ENCODE measurements around the gene IGFL4. TPM values are rescaled to one million over a fixed set of nuclear protein-coding genes. Genes with fewer than 3 reads are reported as not detected.
A peak's percentile ranks its signal among the peaks of the same experiment; 100 is the strongest.

IGFL4 gene
- total RNA-seq, 2 experiments from 2014 or later: not detected

DNA sequence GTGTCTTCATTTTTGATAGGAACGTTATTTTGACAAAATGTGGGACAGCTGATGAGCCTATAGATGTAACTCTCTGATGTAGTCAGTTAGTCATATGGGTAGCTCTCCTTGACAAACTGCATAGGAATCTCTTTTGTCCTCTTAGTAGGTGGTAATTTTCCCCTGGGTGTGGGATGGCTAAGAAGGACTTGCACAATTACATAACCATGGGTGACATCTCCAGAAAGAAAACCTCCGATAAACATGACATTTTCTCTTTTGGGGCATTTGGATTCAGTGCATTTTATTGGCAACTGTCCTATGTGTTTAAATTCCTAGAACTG is 41.9 kb upstream of the IGFL4 start:
- POLR2A ChIA-PET: interaction anchor here (0.7 kb wide), 1 partner anchor 165 kb away, joined by 3 read pairs; no protein-coding TSS in a partner anchor
- TF ChIP-seq, protein P1, sequence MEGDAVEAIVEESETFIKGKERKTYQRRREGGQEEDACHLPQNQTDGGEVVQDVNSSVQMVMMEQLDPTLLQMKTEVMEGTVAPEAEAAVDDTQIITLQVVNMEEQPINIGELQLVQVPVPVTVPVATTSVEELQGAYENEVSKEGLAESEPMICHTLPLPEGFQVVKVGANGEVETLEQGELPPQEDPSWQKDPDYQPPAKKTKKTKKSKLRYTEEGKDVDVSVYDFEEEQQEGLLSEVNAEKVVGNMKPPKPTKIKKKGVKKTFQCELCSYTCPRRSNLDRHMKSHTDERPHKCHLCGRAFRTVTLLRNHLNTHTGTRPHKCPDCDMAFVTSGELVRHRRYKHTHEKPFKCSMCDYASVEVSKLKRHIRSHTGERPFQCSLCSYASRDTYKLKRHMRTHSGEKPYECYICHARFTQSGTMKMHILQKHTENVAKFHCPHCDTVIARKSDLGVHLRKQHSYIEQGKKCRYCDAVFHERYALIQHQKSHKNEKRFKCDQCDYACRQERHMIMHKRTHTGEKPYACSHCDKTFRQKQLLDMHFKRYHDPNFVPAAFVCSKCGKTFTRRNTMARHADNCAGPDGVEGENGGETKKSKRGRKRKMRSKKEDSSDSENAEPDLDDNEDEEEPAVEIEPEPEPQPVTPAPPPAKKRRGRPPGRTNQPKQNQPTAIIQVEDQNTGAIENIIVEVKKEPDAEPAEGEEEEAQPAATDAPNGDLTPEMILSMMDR (IDR thresholded peaks at IDR 0.05): no peak
- Mint-ChIP-seq H3K27me3 (peaks cover 62% of the 10 kb centered on the region), H3K36me3 (ENCODE audit: low read depth) (peaks cover 6% of the 10 kb centered on the region), H3K9me3 (peaks cover 27% of the 10 kb centered on the region), H3K4me1 (ENCODE audit: low read depth) (peaks cover 7% of the 10 kb centered on the region), H3K27ac (no peak overlapping the region), H3K4me3 (no peak overlapping the region)
- ATAC-seq: no peak
- CTCF ChIA-PET: interaction anchor here (0.7 to 7.7 kb wide), 11 partner anchors 8 to 183 kb away, joined by 3 to 92 read pairs (median 5); no protein-coding TSS in a partner anchor
- intact Hi-C loops (cut with micrococcal nuclease): loop anchor here (5.0 kb wide), 2 partner anchors 105 to 185 kb away; no protein-coding TSS in a partner anchor
- no peak for DNase-seq

DNA sequence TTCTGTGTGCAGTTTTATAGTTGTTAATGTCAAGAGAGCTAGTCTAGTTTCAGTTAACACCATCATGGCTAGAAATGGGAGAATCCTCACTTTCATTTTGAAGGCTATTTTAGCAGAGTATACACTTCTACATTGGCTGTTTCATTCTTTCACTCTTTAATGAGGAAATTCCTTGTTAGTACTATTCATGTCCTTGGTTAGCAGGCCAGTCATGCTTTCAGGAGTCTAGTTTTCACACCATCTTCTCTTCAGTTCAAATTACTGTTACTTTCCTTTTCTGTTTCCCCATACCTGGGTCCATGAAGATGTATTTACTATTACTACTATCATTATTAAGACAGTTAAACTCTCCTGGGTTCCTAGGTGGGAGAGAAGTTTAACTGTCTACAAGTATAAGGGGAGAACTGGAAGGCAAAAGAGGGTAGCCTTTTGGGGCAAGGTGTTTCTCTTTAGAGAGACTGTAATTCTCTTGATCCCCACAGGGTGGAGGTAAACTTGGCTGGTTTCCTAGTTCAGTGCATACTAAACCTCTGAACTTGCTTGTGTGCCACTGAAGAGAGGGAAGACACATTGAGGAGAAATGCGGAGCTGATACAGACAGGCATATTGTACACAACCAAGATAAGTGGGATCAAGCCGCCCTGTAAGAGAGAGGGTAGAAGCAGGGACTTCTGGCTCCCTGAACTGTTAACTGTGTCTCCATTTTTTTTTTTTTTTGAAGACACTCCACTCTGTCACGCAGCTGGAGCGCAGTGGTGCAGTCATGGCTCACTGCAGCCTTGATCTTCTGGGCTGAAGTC is 41.3 kb upstream of the IGFL4 start:
- ChIA-PET CTCF (interaction anchor here (0.7 to 7.7 kb wide), 12 partner anchors 8 to 184 kb away, joined by 3 to 92 read pairs (median 4); no protein-coding TSS in a partner anchor), POLR2A (no interaction called here)
- TF ChIP-seq, protein P1 (IDR thresholded peaks at IDR 0.05): peak; percentile 79
- ATAC-seq: peak; percentile 60
- no peak overlapping the region for H3K27ac Mint-ChIP-seq
- H3K4me3 Mint-ChIP-seq: no peak overlapping the region
- H3K36me3 Mint-ChIP-seq (ENCODE audit: low read depth): peaks cover 6% of the 10 kb centered on the region
- intact Hi-C loops (cut with micrococcal nuclease): loop anchor here (5.0 kb wide), 2 partner anchors 105 to 185 kb away; no protein-coding TSS in a partner anchor
- peaks cover 23% of the 10 kb centered on the region for H3K9me3 Mint-ChIP-seq
- peaks cover 66% of the 10 kb centered on the region for H3K27me3 Mint-ChIP-seq
- peaks cover 7% of the 10 kb centered on the region for H3K4me1 Mint-ChIP-seq (ENCODE audit: low read depth)
- DNase-seq: peak; percentile 9

DNA sequence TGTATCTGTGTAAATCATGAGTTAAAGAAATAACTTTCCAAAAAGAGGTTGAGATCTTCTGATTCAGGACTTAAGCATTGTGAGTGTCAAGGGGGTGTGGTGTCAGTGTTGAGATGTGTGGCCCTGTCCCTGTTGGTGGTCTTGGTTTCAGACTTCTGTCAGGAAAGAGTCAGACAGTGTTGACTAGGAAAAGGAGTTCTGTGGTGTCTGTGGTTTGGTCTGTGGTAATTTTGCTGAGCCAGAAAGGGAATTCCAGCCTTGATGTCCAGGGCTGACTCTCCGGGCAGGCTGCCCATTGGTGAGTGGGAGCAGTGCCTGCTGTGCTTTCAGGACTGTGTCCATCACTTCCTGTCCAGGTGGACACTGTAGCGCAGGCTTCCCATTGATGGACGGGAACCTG is 39.8 kb upstream of the IGFL4 start:
- ATAC-seq: no peak
- no peak for DNase-seq
- TF ChIP-seq, protein P1 (IDR thresholded peaks at IDR 0.05): no peak
- Mint-ChIP-seq H3K27ac (no peak overlapping the region), H3K9me3 (peaks cover 11% of the 10 kb centered on the region), H3K4me3 (no peak overlapping the region), H3K27me3 (peaks cover 77% of the 10 kb centered on the region), H3K36me3 (ENCODE audit: low read depth) (peaks cover 2% of the 10 kb centered on the region), H3K4me1 (ENCODE audit: low read depth) (peaks cover 11% of the 10 kb centered on the region)
- POLR2A ChIA-PET: no interaction called here
- CTCF ChIA-PET: interaction anchor here (1.0 to 7.7 kb wide), 5 partner anchors 18 to 200 kb away, joined by 3 to 92 read pairs (median 7); no protein-coding TSS in a partner anchor
- intact Hi-C loops (cut with micrococcal nuclease): loop anchor here (5.0 kb wide), 2 partner anchors 107 to 187 kb away; no protein-coding TSS in a partner anchor

DNA sequence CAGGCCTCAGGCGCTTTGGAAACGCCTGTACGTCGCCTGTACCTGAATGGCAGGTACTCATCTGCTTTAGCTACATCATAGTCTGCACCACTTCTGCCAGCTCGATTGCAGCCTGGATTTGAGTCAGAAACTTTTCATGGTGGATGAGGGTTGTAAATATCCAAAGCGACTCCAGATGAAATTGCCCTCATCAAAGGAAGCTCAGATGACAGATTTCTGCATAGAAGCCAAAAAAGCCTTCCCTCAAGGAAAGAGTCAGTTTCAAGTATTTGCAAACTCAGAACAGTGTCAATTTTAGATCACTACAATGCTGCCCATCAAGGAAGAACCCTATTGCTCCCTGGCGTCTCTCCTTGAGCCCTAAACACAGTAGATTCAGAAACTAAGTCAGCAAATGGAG is 38.8 kb upstream of the IGFL4 start:
- no peak overlapping the region for H3K27ac Mint-ChIP-seq
- intact Hi-C loops (cut with micrococcal nuclease): loop anchor here (10.0 kb wide), 1 partner anchor 55 kb away; the partner anchor contains the start of gene PGLYRP1
- H3K4me1 Mint-ChIP-seq (ENCODE audit: low read depth): peaks cover 11% of the 10 kb centered on the region
- H3K36me3 Mint-ChIP-seq (ENCODE audit: low read depth): no peaks in the 10 kb centered on the region
- DNase-seq: no peak
- CTCF ChIA-PET: interaction anchor here (0.7 to 7.7 kb wide), 7 partner anchors 9 to 201 kb away, joined by 3 to 92 read pairs (median 7); no protein-coding TSS in a partner anchor
- TF ChIP-seq, protein P1 (IDR thresholded peaks at IDR 0.05): no peak
- peaks cover 78% of the 10 kb centered on the region for H3K27me3 Mint-ChIP-seq
- peaks cover 2% of the 10 kb centered on the region for H3K9me3 Mint-ChIP-seq
- no peak overlapping the region for H3K4me3 Mint-ChIP-seq
- ATAC-seq: no peak
- POLR2A ChIA-PET: no interaction called here
